Frontal cortex (tissue), 4 donors: ENCODE results near the gene LSAMP. TPM values are rescaled to one million over a fixed set of nuclear protein-coding genes. Genes with fewer than 3 reads are reported as not detected.

ENCODE experiments used
- DNase-seq, 2 donors: peaks; one replicate each; pipeline ENCODE4 v3.0.0; 2012; ENCODE audit warnings: low spot score in 2 of 2
- FAIRE-seq: peaks from 2 replicates; lab custom pipeline; 2012; peaks lifted over from hg19 to GRCh38; lab: Jason Lieb, UNC
- total RNA-seq: library from RNA; depleted of rRNA; stranded (reverse); fragments of >200 nt; gene quantifications from one replicate; pipeline ENCODE4 v1.2.3, GENCODE V29; 2014
- donor health status: control.
- donor health status: control.
- donor health status: control.

The LSAMP gene
- total RNA-seq, 1 donor from 2014 or later: 59.9 TPM

GRCh38 chr3:116378077-116378476, 67.2 kb downstream of the LSAMP start:
- FAIRE-seq (no peak), DNase-seq (no peak)

DNA sequence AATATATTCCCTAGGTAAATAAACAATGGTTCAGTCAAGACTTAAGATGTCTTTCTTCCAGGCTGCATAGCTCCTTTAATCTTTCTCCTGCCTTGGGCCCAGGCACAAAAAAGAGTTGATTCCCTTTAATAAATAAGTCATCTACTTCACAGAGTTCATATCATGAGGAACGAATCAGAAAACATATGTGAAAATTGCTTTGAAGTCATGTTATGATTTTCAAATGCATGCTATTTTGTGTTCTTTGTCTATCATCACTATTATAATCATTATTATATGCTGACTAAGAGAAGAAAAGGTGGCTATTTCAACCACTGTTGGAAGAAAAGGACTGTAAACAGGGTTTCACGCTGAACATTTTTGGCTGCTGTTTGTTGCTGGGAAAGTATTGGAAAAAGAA, 70.4 kb downstream of the LSAMP start:
- DNase-seq: no peak
- no peak for FAIRE-seq

- FAIRE-seq (no peak), DNase-seq (no peak)
Measured at GRCh38 chr3:116367761-116368395, 77.4 kb downstream of the LSAMP start.

GRCh38 chr3:116356056-116356455, 89.2 kb downstream of the LSAMP start:
- DNase-seq: no peak
- FAIRE-seq: no peak

DNA sequence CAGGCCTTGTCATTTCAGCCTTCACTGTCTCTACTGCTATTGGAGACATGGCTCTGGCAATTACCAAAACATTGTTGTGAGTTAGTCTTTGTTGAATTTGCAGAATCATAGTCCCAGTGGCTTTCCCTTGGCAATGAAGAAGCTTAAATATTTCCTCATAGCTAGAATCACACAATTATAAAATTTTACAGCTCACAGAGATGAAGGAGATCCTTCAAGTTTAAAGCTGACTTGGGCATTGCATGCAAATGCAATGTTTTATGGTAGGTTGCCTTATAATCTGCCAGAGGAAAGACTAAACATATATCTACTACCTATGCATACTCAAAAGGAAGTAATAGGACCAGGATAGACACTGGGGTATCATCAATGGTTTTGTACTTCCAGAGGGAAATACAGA, 90.9 kb downstream of the LSAMP start:
- DNase-seq: no peak
- no peak for FAIRE-seq

DNA sequence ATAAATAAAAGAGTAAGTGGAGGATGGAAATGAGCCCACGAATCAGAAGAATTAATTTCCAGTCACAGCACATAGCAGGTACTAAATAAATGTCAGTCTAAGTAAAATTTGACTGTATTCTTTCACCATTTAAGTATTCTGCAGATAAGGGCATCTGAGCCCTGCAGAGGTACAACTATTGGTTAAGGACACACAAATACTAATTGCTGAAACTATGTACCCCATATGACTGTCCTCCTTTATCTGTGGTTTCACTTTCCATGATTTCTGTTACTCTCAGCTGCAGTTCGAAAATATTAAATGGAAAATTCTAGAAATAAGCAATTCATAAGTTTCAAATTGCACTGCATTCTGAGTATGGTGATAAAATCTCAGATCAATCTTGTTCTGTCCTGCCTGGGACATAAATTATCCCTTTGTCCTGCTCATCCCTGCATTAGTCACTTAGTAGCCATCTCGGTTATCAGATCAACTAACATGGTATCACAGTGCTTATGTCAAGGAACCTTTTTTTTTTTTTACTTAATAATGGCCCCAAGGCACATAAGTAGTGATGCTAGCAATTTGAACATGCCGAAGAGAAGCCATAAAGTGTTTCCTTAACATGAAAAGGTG, 95.1 kb downstream of the LSAMP start:
- FAIRE-seq (no peak), DNase-seq (no peak)

DNA sequence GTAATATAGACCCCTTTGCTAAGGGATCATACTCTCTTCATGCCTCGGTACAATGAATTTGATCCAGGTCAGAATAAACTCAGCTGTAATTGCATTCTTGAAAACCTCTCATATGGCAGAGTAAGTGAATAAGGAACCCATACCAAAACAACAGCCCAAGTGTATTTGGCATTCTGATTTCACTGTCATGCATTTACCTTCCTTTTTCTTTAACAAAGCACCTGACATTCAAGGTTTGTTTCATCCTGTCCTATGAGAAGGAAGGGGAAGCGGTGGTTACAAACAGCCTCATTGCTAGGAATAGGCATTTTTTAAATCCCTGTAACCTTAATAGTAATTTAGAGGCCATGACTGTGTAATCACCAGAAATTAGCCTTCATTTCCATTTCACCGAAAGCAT, 97.1 kb downstream of the LSAMP start:
- DNase-seq (no peak), FAIRE-seq (no peak)

- no peak for FAIRE-seq
- DNase-seq: no peak
Measured at GRCh38 chr3:116342499-116342898, 102.8 kb downstream of the LSAMP start.

- FAIRE-seq (no peak), DNase-seq (no peak)
Measured at GRCh38 chr3:116341899-116342298, 103.4 kb downstream of the LSAMP start.

GRCh38 chr3:116341381-116341780, 103.9 kb downstream of the LSAMP start:
- DNase-seq (no peak), FAIRE-seq (no peak)

- peak; percentile 66 for FAIRE-seq
- no peak for DNase-seq
Measured at GRCh38 chr3:116340680-116341216, 104.5 kb downstream of the LSAMP start.

DNA sequence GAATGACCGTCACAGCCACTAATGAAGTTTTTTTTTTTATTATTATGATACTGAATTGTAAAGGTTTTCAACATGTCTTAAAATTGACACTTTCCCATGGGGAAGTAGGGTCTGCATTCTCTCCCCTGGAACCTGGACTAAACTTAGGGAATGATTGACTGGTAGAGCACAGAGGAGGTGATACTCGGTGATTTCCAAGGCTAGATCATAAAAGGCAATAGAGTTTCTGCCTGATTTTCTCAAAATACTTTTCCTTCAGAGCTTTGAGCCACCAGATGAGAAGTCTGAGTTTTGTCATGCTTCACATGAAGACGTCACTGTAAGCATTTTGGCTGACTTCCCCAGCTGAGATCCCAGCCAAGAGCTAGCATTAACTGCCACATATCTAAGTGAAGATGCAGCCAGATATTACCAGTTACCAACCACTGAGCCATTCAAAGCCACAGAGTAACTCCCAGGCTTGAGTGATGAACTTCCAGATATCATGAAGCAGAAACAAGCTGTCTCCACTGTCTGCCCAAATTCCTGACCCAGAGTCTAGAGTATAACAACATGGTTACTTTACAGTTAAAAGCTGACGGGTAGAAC, 105.8 kb downstream of the LSAMP start:
- no peak for DNase-seq
- FAIRE-seq: no peak

GRCh38 chr3:116338713-116339112, 106.6 kb downstream of the LSAMP start:
- DNase-seq (no peak), FAIRE-seq (no peak)

- no peak for FAIRE-seq
- no peak for DNase-seq
Measured at GRCh38 chr3:116337229-116337628, 108.1 kb downstream of the LSAMP start.

GRCh38 chr3:116331380-116331779, 113.9 kb downstream of the LSAMP start:
- FAIRE-seq: no peak
- no peak for DNase-seq

- no peak for FAIRE-seq
- no peak for DNase-seq
Measured at GRCh38 chr3:116322750-116323375, 122.4 kb downstream of the LSAMP start.

DNA sequence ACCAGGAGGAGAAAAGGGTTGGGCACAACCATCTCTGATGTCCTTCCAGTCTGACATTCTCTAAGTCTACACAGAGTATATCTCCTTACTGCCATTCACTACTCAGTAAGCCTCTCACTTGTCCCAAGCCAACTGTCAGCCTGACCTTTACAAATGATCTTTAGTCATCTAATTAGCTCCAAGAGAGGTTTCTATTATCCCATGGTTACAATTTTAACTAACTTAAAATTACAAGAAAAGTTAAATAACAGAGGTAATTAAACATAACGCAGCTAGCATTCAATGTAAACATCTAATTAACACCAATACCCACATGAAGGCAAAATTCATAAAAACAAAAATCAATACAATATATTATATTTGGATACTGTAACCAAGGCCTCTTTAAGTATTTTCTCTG, 126.9 kb downstream of the LSAMP start:
- DNase-seq: no peak
- no peak for FAIRE-seq

DNA sequence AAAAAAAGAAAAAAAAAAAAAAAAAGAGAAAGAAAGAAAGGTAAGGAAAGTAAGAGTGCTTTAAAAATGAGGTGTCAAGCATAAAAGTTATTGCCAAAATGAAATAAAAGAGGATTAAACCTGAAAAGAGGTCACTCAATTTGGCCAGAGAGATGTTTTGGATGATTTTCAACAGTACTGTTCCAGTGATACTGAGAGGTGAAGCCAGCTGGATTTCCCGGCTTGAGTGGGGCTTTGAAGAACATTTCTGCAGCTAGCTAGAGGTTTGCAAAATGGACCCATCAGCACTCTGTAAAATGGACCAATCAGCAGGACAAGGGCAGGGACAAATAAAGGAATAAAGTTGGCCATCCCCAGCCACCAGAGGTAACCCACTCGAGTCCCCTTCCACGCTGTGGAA, 128.5 kb downstream of the LSAMP start:
- DNase-seq (no peak), FAIRE-seq (no peak)

GRCh38 chr3:116314476-116314875, 130.8 kb downstream of the LSAMP start:
- FAIRE-seq: no peak
- DNase-seq: no peak

- DNase-seq: no peak
- no peak for FAIRE-seq
Measured at GRCh38 chr3:116306720-116307119, 138.6 kb downstream of the LSAMP start.

- no peak for DNase-seq
- no peak for FAIRE-seq
Measured at GRCh38 chr3:116306149-116306548, 139.1 kb downstream of the LSAMP start.
